HL-60 (cell line): Measurements from ENCODE around the gene SLC27A2.

Experiments
- POLR2AphosphoS5 ChIP-seq: IDR thresholded peaks from 2 replicates; pipeline ENCODE4 v1.6.1; 2012; ENCODE audit warnings: low read depth
- TF ChIP-seq, protein P1 (sequence below): IDR thresholded peaks from one replicate; pipeline ENCODE4 v1.5.1; 2011; ENCODE audit warnings: low read length, control low read depth, inconsistent platforms; ENCODE audit not compliant: insufficient read depth

DNA sequence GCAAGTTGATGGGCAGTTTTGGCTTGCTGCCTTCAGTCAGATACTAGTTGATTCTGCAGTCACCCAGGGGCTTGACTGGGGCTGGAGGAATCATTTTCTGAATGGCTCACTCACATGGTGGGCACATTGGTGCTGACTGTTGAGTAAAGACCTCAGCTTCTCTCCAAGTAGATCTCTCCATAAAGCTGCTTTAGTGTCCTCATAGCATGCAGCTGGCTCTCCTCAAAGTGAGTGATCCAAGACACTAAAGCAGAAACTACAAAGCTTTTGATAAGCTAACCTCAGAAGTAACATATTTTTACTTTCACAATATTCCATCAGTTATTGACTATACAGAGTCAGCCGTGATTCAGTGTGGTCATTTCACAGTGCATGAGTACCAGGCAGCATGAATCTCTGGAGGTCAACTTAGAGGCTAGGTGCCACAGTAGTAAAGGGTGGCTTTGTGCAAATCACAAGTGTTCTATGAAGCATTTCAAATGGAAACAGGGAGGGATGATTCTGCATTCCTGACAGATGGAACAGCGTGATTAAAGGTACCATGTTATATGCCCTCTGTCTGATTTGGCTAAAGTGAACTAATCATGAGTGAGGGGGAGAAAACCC is 38.6 kb upstream of the SLC27A2 start:
- TF ChIP-seq, protein P1, sequence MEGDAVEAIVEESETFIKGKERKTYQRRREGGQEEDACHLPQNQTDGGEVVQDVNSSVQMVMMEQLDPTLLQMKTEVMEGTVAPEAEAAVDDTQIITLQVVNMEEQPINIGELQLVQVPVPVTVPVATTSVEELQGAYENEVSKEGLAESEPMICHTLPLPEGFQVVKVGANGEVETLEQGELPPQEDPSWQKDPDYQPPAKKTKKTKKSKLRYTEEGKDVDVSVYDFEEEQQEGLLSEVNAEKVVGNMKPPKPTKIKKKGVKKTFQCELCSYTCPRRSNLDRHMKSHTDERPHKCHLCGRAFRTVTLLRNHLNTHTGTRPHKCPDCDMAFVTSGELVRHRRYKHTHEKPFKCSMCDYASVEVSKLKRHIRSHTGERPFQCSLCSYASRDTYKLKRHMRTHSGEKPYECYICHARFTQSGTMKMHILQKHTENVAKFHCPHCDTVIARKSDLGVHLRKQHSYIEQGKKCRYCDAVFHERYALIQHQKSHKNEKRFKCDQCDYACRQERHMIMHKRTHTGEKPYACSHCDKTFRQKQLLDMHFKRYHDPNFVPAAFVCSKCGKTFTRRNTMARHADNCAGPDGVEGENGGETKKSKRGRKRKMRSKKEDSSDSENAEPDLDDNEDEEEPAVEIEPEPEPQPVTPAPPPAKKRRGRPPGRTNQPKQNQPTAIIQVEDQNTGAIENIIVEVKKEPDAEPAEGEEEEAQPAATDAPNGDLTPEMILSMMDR: no peak
- TF ChIP-seq POLR2AphosphoS5: no peak
